ENCODE results near the gene HRH3.

The HRH3 gene

DNA sequence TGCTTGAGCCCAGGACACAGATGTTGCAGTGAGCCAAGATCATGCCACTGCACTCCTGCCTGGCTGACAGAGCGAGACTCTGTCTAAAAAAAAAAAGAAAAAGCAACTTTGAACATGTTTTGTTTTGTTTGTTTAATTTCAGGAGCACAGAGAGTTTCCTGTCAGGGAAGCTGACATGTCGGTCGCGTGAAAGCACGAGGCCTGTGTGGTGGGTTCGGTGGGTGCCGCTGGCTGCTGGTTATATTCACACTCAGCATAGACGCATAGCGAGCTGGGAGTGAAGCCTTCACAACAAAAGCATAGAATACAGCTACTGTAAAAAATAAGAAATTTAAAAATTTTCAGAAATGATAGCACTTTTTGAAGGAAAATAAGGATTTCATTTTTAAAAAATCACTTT, 22.8 kb downstream of the HRH3 start:
- DNase-seq: no peak

GRCh38 chr20:62196286-62196685, 23.8 kb downstream of the HRH3 start:
- DNase-seq: no peak

GRCh38 chr20:62195736-62196135, 24.3 kb downstream of the HRH3 start:
- no peak for DNase-seq

- no peak for DNase-seq
Measured at GRCh38 chr20:62195075-62195405, 25.0 kb downstream of the HRH3 start.

DNA sequence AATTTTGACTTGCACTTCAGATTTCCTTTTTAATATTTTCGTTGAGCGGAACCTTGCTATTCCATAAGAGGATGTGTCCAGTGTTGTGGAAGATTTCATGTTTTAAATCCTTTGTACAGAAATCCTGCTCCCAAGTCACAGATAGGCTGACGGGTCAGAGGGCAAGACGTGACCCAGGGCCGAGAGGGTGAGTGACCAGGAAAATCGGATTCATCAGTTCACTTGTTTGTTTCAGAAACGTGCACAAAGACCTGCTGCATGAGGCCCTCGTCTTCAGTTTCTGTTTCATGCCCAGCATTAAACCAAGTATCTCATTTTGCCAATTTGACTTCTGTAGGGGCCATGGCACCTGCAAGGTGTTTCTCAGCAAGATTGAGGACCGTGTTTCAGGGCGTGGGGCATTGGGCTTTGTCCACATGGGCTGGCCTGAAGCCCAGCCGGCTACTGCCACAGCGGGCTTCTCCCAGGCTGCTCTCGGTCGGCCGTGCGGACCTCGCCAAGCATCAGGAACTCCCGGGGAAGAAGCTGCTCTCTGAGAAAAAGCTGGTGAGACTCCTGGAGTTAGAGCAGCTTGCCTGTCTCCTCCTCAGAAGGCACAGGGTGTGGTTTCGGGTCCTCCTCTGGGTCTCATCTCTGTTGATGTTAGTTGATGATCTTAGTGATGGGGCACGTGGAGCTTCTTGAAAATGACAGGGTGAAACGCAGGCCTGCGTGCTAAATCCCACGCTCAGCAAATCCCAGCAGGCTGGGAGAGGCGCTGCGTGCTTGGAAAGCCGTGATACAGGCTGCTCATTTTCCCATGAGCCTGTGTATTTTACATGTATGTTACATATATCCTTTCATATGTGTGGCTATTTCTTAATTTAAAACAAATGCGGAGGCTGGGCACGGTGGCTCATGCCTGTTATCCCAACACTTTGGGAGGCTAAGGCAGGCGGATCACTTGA, 26.7 kb downstream of the HRH3 start:
- DNase-seq: no peak

- DNase-seq: no peak
Measured at GRCh38 chr20:62192635-62193034, 27.4 kb downstream of the HRH3 start.

- no peak for DNase-seq
Measured at GRCh38 chr20:62191781-62192559, 28.1 kb downstream of the HRH3 start.

DNA sequence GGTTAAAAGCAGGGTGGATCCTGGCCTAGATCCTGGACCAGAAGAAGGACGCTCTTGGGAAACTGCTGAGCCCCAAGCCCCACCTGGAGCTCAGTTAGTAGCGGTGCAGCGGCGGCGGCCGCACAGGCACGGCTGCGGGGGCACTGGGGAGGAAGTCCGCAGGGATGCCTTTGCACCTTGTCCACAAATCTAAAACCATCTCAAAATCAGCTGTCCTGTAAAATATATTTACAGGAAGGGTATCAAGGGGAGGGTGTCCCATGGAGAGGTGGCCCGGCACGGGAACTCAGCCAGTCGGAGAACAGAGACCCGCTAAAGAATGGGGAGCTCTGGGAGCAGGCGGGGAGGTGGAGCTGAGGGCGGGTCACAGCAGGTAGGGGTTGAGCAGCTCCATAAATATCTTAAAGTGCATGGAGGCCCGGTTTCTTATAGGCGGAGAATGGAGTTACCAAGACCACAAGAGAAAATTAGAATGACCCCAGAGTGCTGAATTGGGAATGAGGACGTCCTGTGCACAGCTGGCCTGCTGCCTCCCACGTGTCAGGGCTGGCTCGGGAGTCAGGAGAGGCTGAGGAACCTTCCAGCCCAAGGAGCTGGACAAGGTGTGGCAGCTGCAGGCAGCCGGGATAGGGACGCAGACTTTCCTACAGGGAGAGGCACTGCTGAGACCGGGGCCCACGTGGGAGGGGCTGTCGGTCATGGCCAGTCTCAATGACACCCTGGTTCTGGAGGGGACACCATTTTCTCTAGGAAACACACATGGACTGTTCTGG, 29.3 kb downstream of the HRH3 start:
- no peak for DNase-seq

DNA sequence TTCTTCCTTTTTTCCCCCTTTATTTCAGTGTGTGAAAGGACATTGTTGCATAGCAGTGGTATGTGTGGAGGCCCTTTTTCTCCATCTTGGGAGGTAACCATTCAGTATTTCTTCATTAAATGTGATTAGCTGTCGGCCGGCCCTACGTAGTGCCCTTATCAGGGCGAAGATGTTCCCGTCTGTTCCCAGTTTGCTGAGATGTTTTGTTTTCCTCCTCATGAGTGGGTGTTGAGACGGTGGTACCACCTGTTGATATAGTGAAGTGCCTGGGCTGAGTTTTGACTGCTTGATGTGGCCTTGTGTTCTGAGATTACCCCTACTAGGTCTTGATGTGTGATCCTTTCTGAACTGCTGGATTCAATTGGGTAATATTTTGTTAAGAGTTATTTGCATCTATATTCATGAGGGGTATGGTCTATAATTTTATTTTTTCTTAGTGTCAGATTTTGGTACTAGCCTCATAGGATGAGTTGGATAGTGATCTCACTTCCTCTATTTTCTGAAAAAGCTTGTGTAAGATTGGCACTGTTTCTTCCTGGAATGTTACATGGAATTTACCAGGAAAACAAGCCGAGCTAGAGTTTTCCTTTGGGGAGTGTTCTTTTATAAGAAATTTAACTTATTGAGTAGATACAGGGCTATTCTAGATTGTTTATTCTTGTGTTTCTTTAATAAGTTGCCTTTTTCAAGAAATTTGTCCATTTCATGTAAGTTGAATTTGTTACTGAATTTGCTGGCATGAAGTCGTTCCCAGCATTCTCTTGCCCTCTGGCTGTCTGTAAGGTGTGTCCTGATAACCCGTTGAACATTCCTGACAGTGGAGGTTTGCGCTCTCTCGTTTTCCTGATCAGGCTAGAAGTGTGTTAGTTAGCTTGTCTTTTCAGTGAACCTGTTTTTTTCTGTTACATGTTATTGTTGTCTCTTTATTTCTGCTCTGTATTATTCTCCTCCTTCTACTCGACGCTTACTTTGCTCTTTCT, 32.9 kb downstream of the HRH3 start:
- no peak for DNase-seq

GRCh38 chr20:62186096-62186426, 34.0 kb downstream of the HRH3 start:
- DNase-seq: no peak

DNA sequence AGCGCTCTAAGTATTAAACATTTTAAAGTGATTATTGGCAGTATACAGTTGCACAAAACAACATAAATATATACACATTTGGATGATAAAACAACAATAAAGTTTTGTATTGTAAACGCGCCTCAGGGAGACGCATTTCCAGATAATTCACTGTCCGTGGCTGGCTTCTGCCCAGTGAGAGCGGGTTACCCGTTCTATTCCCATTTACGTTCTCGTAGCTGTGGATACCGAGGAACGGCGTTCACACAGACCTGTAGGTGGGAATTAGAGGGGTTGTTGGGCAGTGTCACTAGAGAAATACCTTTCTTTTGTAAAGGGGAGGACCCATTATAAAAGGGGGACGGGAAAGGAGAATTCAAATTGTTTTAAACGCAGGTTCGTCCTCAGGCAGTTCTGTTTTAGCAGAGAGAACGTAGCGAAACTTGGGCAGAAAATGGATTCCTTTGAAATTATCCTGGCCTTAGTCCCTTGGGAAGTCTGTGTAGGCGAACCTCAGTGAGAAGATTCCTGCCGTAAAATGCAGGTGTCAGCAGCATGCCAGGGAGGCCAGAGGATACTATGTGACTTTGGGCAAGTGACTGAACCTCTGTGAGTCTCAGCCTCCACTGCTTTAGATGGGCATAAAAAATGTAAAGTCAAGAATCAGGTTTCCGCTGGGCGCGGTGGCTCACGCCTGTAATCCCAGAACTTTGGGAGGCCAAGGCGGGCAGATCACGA, 36.5 kb downstream of the HRH3 start:
- no peak for DNase-seq

DNA sequence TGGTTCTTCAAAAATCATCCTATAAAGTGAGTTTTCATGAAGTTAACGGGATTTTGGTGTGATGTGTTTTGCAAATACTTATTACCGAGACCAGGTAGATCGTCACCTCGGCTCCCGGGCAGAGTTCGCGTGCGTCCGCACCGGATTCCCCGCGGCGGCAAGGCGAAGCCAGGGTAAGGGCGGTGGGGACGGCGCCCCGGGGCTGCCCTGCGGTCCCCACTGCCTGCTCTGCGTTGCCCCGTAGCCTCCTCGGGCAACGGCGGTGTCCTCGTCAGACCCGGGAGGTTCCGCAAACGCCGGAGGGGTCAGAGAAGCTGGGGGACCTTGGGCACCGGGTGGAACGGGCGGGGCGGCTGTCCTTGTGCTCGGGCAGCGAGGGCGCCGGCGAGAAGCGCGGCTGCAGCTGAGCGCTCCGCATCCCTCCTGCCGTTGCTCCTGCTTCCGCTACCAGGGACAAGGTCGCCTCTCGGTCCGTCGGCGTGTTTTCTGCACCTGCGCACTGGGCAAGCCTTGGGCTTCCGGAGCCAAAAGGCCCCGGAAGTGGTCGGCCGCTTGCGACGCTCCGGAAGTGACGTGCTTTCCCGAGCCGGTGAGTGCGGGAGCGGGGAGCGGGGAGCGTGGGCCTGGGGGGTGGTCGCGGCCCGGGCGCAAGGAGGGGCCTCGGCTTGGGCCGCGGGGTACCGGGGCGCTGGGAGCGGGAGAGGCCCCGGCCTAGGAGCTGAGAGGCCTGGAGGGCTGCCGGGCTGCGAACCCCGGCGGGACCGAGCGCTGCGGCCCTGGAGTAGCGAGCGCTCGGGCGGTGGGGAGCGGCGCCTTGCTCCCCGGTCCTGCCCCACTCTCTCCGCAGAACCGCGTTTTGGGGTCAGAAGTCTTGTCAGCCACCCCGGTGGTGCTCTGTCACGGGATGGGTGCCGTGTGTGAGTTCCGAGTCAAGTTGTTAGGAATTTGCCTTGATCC, 37.3 kb downstream of the HRH3 start, which contains the start of gene MTG2:
MTG2 (plus strand) TSS at position 560 of the 957 bp plus-strand sequence. CDS start 10,393 bp downstream, outside the sequence.
- peak; percentile 95 for DNase-seq

DNA sequence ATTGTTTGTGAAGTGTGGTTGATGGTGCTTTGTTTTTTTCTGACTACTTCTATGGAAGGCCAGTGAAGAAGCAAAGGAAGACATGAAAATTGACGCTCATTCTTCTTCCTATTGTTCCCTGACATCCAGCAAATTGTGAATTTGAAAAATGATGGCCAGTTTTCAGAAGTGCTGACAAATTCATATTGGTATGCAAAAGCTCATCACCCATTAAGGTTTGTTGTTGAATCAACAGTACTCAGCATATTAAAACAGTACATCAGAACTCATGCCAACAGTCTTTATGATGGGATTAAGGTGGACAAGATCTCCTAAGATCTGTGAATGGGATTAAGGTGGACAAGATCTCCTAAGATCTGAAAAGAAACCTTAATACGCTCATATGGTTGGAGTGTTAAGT, 38.3 kb downstream of the HRH3 start:
- no peak for DNase-seq

- no peak for DNase-seq
Measured at GRCh38 chr20:62179162-62179504, 40.9 kb downstream of the HRH3 start.

DNA sequence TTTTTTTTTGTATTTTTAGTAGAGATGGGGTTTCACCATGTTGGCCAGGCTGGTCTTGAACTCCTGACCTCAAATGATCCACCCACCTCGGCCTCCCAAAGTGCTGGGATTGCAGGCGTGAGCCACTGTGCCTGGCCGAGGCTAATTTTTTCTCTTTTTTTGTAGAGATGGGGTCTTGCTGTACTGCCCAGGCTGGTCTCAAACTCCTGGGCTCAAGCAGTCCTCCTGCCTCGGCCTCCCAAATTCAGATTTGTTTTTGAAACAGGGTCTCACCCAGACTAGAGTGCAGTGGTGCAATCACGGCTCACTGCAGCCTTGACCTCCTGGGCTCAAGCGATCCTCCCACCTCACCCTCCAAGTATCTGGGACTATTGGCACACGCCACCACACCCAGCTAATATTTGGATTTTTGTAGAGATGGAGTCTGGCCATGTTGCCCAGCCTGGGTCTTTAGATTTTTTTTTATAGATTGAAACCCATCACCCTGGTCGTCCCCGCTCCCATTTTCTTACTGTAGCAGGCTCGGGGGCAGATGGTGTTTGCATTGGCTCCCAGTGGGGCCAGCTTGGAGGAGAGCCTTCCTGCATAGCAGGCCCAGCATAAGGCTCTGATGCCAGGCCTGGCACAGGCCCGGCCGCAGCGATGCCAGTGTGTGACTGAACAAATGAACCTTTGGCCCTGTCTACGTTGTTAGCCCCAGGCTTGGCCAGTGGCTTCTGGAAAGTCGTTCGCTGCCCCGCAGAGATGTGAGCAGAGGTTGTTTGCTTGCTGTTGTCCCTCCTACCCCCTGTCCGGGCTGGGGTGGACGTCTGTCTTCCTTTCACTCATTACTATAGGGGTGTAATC, 41.5 kb downstream of the HRH3 start:
- no peak for DNase-seq

- no peak for DNase-seq
Measured at GRCh38 chr20:62177307-62177706, 42.8 kb downstream of the HRH3 start.

GRCh38 chr20:62176866-62177265, 43.2 kb downstream of the HRH3 start:
- DNase-seq: no peak

DNA sequence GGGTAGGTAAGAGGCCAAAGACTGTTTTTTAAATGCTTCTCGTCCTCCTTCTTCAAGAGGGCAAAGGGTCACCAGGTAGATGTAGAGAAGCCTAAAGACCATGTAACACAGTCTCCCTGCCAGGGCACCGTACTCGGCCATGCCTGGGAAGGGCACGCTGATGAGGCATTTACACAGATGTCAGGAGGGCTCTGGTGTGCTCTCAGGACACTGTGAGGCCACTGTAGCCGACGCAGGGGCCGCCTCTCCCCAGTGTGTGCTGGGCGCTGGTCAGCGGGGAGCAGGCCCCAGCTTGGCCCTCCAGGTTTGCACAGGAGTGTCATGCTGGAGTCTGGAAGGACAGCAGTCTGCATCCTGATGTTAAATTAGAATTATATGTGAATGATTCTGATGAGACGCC, 44.4 kb downstream of the HRH3 start:
- DNase-seq: no peak

DNA sequence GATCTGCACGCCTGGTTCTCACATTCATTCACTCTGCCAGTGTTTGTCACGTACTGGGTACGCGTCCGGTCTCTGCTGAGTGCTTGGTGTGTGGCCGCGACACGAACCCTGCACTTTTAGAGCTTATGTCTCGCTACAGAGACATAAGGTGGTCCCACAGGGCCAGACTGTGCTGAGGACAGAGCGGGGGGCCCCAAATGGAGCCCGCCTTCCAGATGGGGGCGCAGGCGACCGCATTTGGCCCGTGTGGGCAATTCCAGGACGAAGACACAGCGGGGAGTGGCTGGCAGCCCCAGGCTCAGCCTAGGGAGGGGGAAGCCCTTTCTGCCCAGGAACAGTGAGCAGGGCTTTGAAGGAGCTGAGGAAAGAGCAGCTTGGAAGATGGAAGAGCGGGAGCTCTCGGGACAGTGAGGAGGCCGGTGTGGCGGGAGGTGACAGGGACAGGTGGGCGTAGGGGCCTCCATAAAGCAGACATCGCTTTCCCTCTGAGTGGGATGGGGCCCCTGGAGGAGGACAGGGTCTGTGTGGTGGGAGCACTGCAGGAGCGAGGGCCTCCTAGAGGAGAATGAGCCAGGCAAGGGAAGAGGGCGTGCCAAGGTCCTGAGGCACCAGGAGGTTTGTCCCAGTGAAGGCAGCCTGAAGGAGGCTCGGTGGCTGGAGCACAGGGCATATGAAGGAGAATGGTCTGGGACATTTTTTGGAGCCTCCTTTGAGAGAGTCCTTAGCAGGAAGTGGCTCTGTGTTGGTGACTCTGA, 45.0 kb downstream of the HRH3 start:
- DNase-seq: no peak

Data from NCI-H1092 treated with DMSO at 0.1 percent for 48 hours (cell line).